Ovary (tissue), 3 donors: Measurements from ENCODE around the gene MGAT4C.

ENCODE experiments used
- CTCF ChIP-seq, 3 donors: fragments of 450-650 bp in 2 of 3; fragments of 200-600 bp in 1 of 3; IDR thresholded peaks; one replicate each; pipeline versions ENCODE4 v1.5.1 to v1.8.0; 2016 to 2022; ENCODE audit warnings: antibody characterized with exemption in 3 of 3, mild to moderate bottlenecking in 1 of 3
- EP300 ChIP-seq: sonication (generic); formaldehyde crosslinking; IDR thresholded peaks from one replicate; pipeline ENCODE4 v1.6.1; 2017; ENCODE audit warnings: antibody characterized with exemption
- POLR2A ChIP-seq: fragments of 450-650 bp; IDR thresholded peaks from one replicate; pipeline ENCODE4 v1.6.1; 2017; ENCODE audit warnings: antibody characterized with exemption, mild to moderate bottlenecking, moderate library complexity
- donor health status: DM: no; HTN: no; CAD: no.

- no peak for TF ChIP-seq CTCF (IDR thresholded peaks at IDR 0.05)
- no peak for TF ChIP-seq POLR2A
- no peak for TF ChIP-seq EP300
Measured at GRCh38 chr12:86145156-86145555, 111.0 kb downstream of the MGAT4C start.
